ENCODE measurements around the gene ANO4.
"Not testable (repeated sequence)": the region's sequence is repeated elsewhere in the genome, so short reads cannot be mapped to it uniquely, and the experiment has no call there.

The ANO4 gene

GRCh38 chr12:100926669-100927248, 132.2 kb downstream of the ANO4 start:
- Histone ChIP-seq H2AFZ (ENCODE audit: low read depth, low read length, severe bottlenecking) (no peak overlapping the region), H3K27ac (ENCODE audit: low read depth, low read length) (no peak overlapping the region), H3K9me2 (replicated peaks; ENCODE audit: insufficient read depth, low read length) (no peaks in the 10 kb centered on the region), H3K9me3 (ENCODE audit: insufficient read depth, low read length) (no peaks in the 10 kb centered on the region), H3F3A (ENCODE audit: insufficient read depth) (no peaks in the 10 kb centered on the region), H3K9ac (ENCODE audit: low read length) (no peak overlapping the region), H3K36me3 (ENCODE audit: low read length) (no peaks in the 10 kb centered on the region), H3K79me2 (ENCODE audit: insufficient read depth, low read length) (no peaks in the 10 kb centered on the region), H3K4me3 (ENCODE audit: insufficient read depth, low read length, poor library complexity, severe bottlenecking) (no peak overlapping the region), H3K4me2 (ENCODE audit: low read depth, low read length, poor library complexity, severe bottlenecking) (no peak overlapping the region), H3K27me3 (ENCODE audit: low read length) (no peaks in the 10 kb centered on the region), H4K20me1 (ENCODE audit: low read depth, low read length) (no peaks in the 10 kb centered on the region)
- TF ChIP-seq EZH2phosphoT487 (conservative IDR thresholded peaks at IDR 0.05; ENCODE audit: low read length) (no peak), CTCF (IDR thresholded peaks at IDR 0.05; ENCODE audit: insufficient read depth, low read length, poor library complexity, severe bottlenecking) (no peak)

GRCh38 chr12:100927826-100928225, 133.2 kb downstream of the ANO4 start:
- no peaks in the 10 kb centered on the region for H3K36me3 ChIP-seq (ENCODE audit: low read length)
- H4K20me1 ChIP-seq (ENCODE audit: low read depth, low read length): no peaks in the 10 kb centered on the region
- no peak overlapping the region for H3K4me3 ChIP-seq (ENCODE audit: insufficient read depth, low read length, poor library complexity, severe bottlenecking)
- no peaks in the 10 kb centered on the region for H3F3A ChIP-seq (ENCODE audit: insufficient read depth)
- no peaks in the 10 kb centered on the region for H3K27me3 ChIP-seq (ENCODE audit: low read length)
- H3K4me2 ChIP-seq (ENCODE audit: low read depth, low read length, poor library complexity, severe bottlenecking): no peak overlapping the region
- no peak overlapping the region for H2AFZ ChIP-seq (ENCODE audit: low read depth, low read length, severe bottlenecking)
- no peaks in the 10 kb centered on the region for H3K9me3 ChIP-seq (ENCODE audit: insufficient read depth, low read length)
- TF ChIP-seq CTCF (IDR thresholded peaks at IDR 0.05; ENCODE audit: insufficient read depth, low read length, poor library complexity, severe bottlenecking): no peak
- TF ChIP-seq EZH2phosphoT487 (conservative IDR thresholded peaks at IDR 0.05; ENCODE audit: low read length): no peak
- H3K9me2 ChIP-seq (replicated peaks; ENCODE audit: insufficient read depth, low read length): no peaks in the 10 kb centered on the region
- no peak overlapping the region for H3K9ac ChIP-seq (ENCODE audit: low read length)
- H3K79me2 ChIP-seq (ENCODE audit: insufficient read depth, low read length): no peaks in the 10 kb centered on the region
- H3K27ac ChIP-seq (ENCODE audit: low read depth, low read length): no peak overlapping the region

GRCh38 chr12:100932571-100932970, 138.0 kb downstream of the ANO4 start:
- Histone ChIP-seq H3K9ac (ENCODE audit: low read length) (no peak overlapping the region), H3K36me3 (ENCODE audit: low read length) (no peaks in the 10 kb centered on the region)

GRCh38 chr12:100933531-100933930, 139.0 kb downstream of the ANO4 start:
- not testable (repeated sequence) for H3K9ac ChIP-seq (ENCODE audit: low read length); H3K27me3 ChIP-seq (ENCODE audit: low read length); H3K79me2 ChIP-seq (ENCODE audit: insufficient read depth, low read length); H3K9me3 ChIP-seq (ENCODE audit: insufficient read depth, low read length); H3K4me2 ChIP-seq (ENCODE audit: low read depth, low read length, poor library complexity, severe bottlenecking); H2AFZ ChIP-seq (ENCODE audit: low read depth, low read length, severe bottlenecking); H3F3A ChIP-seq (ENCODE audit: insufficient read depth); H4K20me1 ChIP-seq (ENCODE audit: low read depth, low read length); H3K27ac ChIP-seq (ENCODE audit: low read depth, low read length); H3K36me3 ChIP-seq (ENCODE audit: low read length); H3K9me2 ChIP-seq (replicated peaks; ENCODE audit: insufficient read depth, low read length); H3K4me3 ChIP-seq (ENCODE audit: insufficient read depth, low read length, poor library complexity, severe bottlenecking)

More at GRCh38 chr12:100932571-100932970, 138.0 kb downstream of the ANO4 start:
- H3K27ac ChIP-seq (ENCODE audit: low read depth, low read length): no peak overlapping the region
- H3K9me2 ChIP-seq (replicated peaks; ENCODE audit: insufficient read depth, low read length): no peaks in the 10 kb centered on the region
- H3K4me2 ChIP-seq (ENCODE audit: low read depth, low read length, poor library complexity, severe bottlenecking): no peak overlapping the region
- no peaks in the 10 kb centered on the region for H4K20me1 ChIP-seq (ENCODE audit: low read depth, low read length)
- H2AFZ ChIP-seq (ENCODE audit: low read depth, low read length, severe bottlenecking): no peak overlapping the region
- H3K27me3 ChIP-seq (ENCODE audit: low read length): no peaks in the 10 kb centered on the region
- no peaks in the 10 kb centered on the region for H3K9me3 ChIP-seq (ENCODE audit: insufficient read depth, low read length)
- no peaks in the 10 kb centered on the region for H3K79me2 ChIP-seq (ENCODE audit: insufficient read depth, low read length)
- H3F3A ChIP-seq (ENCODE audit: insufficient read depth): no peaks in the 10 kb centered on the region
- no peak overlapping the region for H3K4me3 ChIP-seq (ENCODE audit: insufficient read depth, low read length, poor library complexity, severe bottlenecking)
- TF ChIP-seq CTCF (IDR thresholded peaks at IDR 0.05; ENCODE audit: insufficient read depth, low read length, poor library complexity, severe bottlenecking): no peak
- no peak for TF ChIP-seq EZH2phosphoT487 (conservative IDR thresholded peaks at IDR 0.05; ENCODE audit: low read length)

Data from SU-DHL-6 (cell line).